SU-DHL-6 (cell line): ENCODE results near the gene GJD3.
"Not testable (repeated sequence)": the region's sequence is repeated elsewhere in the genome, so short reads cannot be mapped to it uniquely, and the experiment has no call there.

Source experiments
- H2AFZ ChIP-seq: fragments of 200-600 bp; sonication (generic); 2 replicates; pipeline ENCODE4 v1.6.1; 2014; ENCODE audit warnings: low read depth, mild to moderate bottlenecking, moderate library complexity, mixed read lengths, antibody characterized with exemption, low read length; ENCODE audit not compliant: severe bottlenecking
- H3F3A ChIP-seq: fragments of 200-600 bp; shearing (Covaris generic); 2 replicates; pipeline ENCODE4 v1.6.0; 2016; ENCODE audit warnings: antibody characterized with exemption, mild to moderate bottlenecking; ENCODE audit not compliant: insufficient read depth
- H3K27ac ChIP-seq: fragments of 200-600 bp; sonication (generic); 2 replicates; pipeline ENCODE4 v1.5.1; 2016; ENCODE audit warnings: low read depth, mild to moderate bottlenecking, low read length, moderate library complexity, mixed read lengths
- H3K27me3 ChIP-seq: fragments of 200-600 bp; sonication (generic), shearing (Covaris generic); 2 replicates; pipeline ENCODE4 v1.6.0; 2014; ENCODE audit warnings: mild to moderate bottlenecking, low read length
- H3K36me3 ChIP-seq: fragments of 200-600 bp; sonication (generic); 2 replicates; pipeline ENCODE4 v1.6.1; 2014; ENCODE audit warnings: mild to moderate bottlenecking, low read length, mixed read lengths
- H3K4me2 ChIP-seq: fragments of 300-600, 200-600 bp; shearing (Covaris generic), sonication (generic); 2 replicates; pipeline ENCODE4 v1.6.0; 2014; ENCODE audit warnings: low read length, low read depth, mild to moderate bottlenecking; ENCODE audit not compliant: poor library complexity, severe bottlenecking
- H3K4me3 ChIP-seq: fragments of 200-600 bp; sonication (generic); 2 replicates; pipeline ENCODE4 v1.5.1; 2014; ENCODE audit warnings: antibody characterized with exemption, low read length, mild to moderate bottlenecking, mixed read lengths; ENCODE audit not compliant: insufficient read depth, poor library complexity, severe bottlenecking
- H3K79me2 ChIP-seq: fragments of 200-600 bp; sonication (generic); 2 replicates; pipeline ENCODE4 v1.6.1; 2014; ENCODE audit warnings: mild to moderate bottlenecking, low read length, moderate library complexity; ENCODE audit not compliant: insufficient read depth
- H3K9ac ChIP-seq: fragments of 200-600 bp; sonication (generic); 2 replicates; pipeline ENCODE4 v1.7.0; 2014; ENCODE audit warnings: mild to moderate bottlenecking, low read length
- H3K9me2 ChIP-seq: fragments of 200-600 bp; sonication (generic); replicated peaks from 2 replicates; pipeline ENCODE4 v1.6.1; 2014; ENCODE audit warnings: low read length; ENCODE audit not compliant: insufficient read depth
- H3K9me3 ChIP-seq: fragments of 200-600 bp; sonication (generic); 2 replicates; pipeline ENCODE4 v1.6.1; 2014; ENCODE audit warnings: low read length, mixed read lengths; ENCODE audit not compliant: insufficient read depth
- H4K20me1 ChIP-seq: fragments of 200-600 bp; sonication (generic); 2 replicates; pipeline ENCODE4 v1.6.1; 2014; ENCODE audit warnings: low read depth, mild to moderate bottlenecking, antibody characterized with exemption, low read length, moderate library complexity, mixed read lengths
- EZH2phosphoT487 ChIP-seq: fragments of 200-600 bp; sonication (generic), shearing (Covaris generic); conservative IDR thresholded peaks from 2 replicates; pipeline ENCODE4 v1.6.1; 2018; ENCODE audit warnings: mild to moderate bottlenecking, antibody characterized with exemption, low read length, moderate library complexity, mixed read lengths
- TF ChIP-seq, protein P1 (sequence below): fragments of 200-600 bp; sonication (generic); IDR thresholded peaks from one replicate; pipeline ENCODE4 v1.5.1; 2017; ENCODE audit warnings: antibody characterized with exemption, mild to moderate bottlenecking, low read length, moderate library complexity; ENCODE audit not compliant: insufficient read depth, poor library complexity, severe bottlenecking

GJD3 gene

DNA sequence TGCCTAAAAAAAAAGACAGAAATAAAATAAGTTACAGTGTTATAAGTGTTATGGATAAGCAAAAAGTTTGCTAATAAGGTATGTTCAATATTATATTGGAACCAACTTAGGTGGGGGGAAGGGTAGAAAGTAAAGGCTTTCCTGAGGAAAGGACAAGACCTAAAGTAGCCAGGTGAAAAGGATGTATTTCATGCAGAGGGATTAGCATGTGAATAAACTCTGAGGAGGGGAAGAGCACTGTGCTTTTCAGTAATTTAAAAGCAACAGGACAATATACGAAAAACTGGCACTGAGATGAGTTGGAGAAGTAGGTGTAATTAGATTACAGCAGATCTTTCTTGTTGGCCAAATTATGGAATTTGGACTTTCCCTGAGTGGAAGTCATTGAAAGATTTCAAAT is 45.5 kb upstream of the GJD3 start:
- H3K9me3 ChIP-seq = no peaks in the 10 kb centered on the region
- H3K79me2 ChIP-seq = peaks cover 32% of the 10 kb centered on the region
- H3K9ac ChIP-seq = no peak overlapping the region
- TF ChIP-seq EZH2phosphoT487 = no peak
- TF ChIP-seq, protein P1, sequence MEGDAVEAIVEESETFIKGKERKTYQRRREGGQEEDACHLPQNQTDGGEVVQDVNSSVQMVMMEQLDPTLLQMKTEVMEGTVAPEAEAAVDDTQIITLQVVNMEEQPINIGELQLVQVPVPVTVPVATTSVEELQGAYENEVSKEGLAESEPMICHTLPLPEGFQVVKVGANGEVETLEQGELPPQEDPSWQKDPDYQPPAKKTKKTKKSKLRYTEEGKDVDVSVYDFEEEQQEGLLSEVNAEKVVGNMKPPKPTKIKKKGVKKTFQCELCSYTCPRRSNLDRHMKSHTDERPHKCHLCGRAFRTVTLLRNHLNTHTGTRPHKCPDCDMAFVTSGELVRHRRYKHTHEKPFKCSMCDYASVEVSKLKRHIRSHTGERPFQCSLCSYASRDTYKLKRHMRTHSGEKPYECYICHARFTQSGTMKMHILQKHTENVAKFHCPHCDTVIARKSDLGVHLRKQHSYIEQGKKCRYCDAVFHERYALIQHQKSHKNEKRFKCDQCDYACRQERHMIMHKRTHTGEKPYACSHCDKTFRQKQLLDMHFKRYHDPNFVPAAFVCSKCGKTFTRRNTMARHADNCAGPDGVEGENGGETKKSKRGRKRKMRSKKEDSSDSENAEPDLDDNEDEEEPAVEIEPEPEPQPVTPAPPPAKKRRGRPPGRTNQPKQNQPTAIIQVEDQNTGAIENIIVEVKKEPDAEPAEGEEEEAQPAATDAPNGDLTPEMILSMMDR = no peak
- 0 out of 2 replicates have a peak, but pooled peaks cover 14% of the 10 kb centered on the region for H4K20me1 ChIP-seq
- H3K4me3 ChIP-seq = no peak overlapping the region
- H3K4me2 ChIP-seq = no peak overlapping the region
- H3K27ac ChIP-seq = no peak overlapping the region
- H3K36me3 ChIP-seq = peaks cover 70% of the 10 kb centered on the region
- peaks cover 27% of the 10 kb centered on the region; the same call in 1 of the 2 replicates for H3F3A ChIP-seq
- H2AFZ ChIP-seq = no peak overlapping the region
- no peaks in the 10 kb centered on the region for H3K27me3 ChIP-seq
- no peaks in the 10 kb centered on the region for H3K9me2 ChIP-seq

DNA sequence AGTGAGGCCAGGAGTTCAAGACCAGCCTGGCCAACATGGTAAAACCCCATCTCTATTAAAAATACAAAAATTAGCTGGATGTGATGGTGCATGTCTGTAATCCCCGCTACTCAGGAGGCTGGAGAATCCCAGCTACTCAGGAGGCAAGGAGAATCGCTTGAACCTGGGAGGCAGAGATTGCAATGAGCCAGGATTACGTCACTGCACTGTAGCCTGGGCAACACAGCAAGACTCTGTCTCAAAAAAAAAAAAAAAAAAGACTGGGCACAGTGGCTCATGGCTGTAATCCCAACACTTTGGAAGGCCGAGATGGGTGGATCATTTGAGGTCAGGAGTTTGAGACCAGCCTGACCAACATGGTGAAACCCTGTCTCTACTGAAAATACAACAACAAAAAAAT is 45.0 kb upstream of the GJD3 start:
- not testable (repeated sequence) for H3K4me2 ChIP-seq, H2AFZ ChIP-seq, H3K9ac ChIP-seq, H3K4me3 ChIP-seq, H3K9me2 ChIP-seq, H3K9me3 ChIP-seq, H3K27ac ChIP-seq, H3K27me3 ChIP-seq
- Histone ChIP-seq H3F3A (peaks cover 31% of the 10 kb centered on the region; the same call in 1 of the 2 replicates), H3K36me3 (peaks cover 72% of the 10 kb centered on the region), H3K79me2 (peaks cover 31% of the 10 kb centered on the region), H4K20me1 (0 out of 2 replicates have a peak, but pooled peaks cover 14% of the 10 kb centered on the region)

DNA sequence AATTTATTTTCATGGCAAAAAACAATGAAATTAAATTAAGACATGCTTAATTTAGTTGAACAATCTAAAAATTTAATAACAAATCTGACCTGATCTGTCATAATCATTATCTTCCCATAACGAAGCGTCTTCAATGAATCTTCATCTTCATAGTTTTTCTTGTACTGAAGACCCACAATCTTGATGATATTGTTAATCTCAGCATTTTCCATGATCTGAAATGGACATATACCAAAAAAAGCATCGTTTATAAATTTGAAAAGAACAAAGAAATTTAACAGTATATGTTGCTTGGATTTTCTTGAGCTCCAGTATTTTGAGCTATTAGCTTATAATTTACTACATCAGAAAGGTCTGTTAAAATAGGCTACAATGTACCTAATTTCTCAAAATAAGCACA is 42.9 kb upstream of the GJD3 start:
- no peak overlapping the region for H2AFZ ChIP-seq
- 0 out of 2 replicates have a peak, but pooled peaks cover 7% of the 10 kb centered on the region for H4K20me1 ChIP-seq
- no peak overlapping the region for H3K4me2 ChIP-seq
- no peak for TF ChIP-seq EZH2phosphoT487
- TF ChIP-seq, protein P1 = no peak
- no peaks in the 10 kb centered on the region for H3K9me2 ChIP-seq
- H3K36me3 ChIP-seq = peaks cover 77% of the 10 kb centered on the region
- no peaks in the 10 kb centered on the region for H3K9me3 ChIP-seq
- no peak overlapping the region for H3K9ac ChIP-seq
- H3K27me3 ChIP-seq = no peaks in the 10 kb centered on the region
- peaks cover 16% of the 10 kb centered on the region for H3K79me2 ChIP-seq
- no peak overlapping the region for H3K4me3 ChIP-seq
- peaks cover 43% of the 10 kb centered on the region for H3F3A ChIP-seq
- no peak overlapping the region for H3K27ac ChIP-seq

DNA sequence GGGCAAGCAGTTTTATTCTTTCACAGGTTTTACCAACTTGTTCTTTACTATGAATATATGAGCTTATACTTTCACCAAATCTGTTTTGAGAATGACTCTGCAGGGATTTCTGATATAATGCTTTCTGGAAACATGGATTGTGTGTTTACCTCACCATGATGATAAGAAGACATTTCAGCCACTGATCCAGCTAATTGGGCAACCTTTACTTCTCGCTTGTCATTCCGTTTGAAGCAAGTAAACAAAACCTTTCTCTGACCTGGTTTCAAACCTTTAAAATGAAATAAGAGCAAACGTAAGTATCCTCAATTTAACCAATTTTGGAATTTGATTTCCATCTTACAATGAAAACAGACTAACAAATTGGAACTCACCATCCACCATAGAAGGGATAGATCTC is 39.5 kb upstream of the GJD3 start:
- Histone ChIP-seq H3K4me3 (no peak overlapping the region), H3K36me3 (peaks cover 82% of the 10 kb centered on the region), H3K27me3 (no peaks in the 10 kb centered on the region), H4K20me1 (0 out of 2 replicates have a peak, but pooled peaks cover 4% of the 10 kb centered on the region), H3K9ac (no peak overlapping the region), H3K4me2 (no peak overlapping the region), H3K9me2 (no peaks in the 10 kb centered on the region), H3F3A (peaks cover 67% of the 10 kb centered on the region), H3K79me2 (peaks cover 5% of the 10 kb centered on the region), H2AFZ (no peak overlapping the region), H3K9me3 (no peaks in the 10 kb centered on the region), H3K27ac (no peak overlapping the region)
- TF ChIP-seq, protein P1 = no peak
- no peak for TF ChIP-seq EZH2phosphoT487
